B cell (primary cell): ENCODE measurements around the gene QSOX2.

ENCODE experiments used
- EZH2 ChIP-seq: IDR thresholded peaks from 2 replicates; pipeline ENCODE4 v1.6.1; 2012; ENCODE audit warnings: borderline replicate concordance, low read depth, mild to moderate bottlenecking, moderate library complexity, low read length; ENCODE audit not compliant: insufficient read depth, poor library complexity, severe bottlenecking
- TF ChIP-seq, protein P1 (sequence below): fragments of 200-600 bp; IDR thresholded peaks from one replicate; pipeline ENCODE4 v1.8.0; 2022; ENCODE audit warnings: antibody characterized with exemption, mild to moderate bottlenecking

DNA sequence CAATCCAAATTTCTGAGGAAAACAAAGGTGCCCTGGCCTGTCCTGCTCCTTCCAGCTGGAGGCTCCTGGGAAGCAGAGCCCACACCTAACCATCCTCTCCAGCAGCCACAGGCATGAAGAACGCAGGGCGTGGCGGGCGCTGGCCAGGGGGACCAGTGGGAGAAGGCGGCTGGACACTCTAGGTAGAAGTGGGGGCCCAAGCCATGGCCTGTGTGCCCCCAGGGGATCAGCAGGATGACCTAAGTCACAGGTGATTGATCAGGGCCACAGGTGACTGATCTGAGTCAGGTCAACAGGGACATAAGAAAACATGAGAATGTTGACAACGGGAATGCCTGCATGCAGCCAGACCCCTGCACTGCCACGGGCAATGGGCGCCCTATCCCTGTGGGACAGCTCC is 3.4 kb downstream of the QSOX2 start:
- TF ChIP-seq, protein P1, sequence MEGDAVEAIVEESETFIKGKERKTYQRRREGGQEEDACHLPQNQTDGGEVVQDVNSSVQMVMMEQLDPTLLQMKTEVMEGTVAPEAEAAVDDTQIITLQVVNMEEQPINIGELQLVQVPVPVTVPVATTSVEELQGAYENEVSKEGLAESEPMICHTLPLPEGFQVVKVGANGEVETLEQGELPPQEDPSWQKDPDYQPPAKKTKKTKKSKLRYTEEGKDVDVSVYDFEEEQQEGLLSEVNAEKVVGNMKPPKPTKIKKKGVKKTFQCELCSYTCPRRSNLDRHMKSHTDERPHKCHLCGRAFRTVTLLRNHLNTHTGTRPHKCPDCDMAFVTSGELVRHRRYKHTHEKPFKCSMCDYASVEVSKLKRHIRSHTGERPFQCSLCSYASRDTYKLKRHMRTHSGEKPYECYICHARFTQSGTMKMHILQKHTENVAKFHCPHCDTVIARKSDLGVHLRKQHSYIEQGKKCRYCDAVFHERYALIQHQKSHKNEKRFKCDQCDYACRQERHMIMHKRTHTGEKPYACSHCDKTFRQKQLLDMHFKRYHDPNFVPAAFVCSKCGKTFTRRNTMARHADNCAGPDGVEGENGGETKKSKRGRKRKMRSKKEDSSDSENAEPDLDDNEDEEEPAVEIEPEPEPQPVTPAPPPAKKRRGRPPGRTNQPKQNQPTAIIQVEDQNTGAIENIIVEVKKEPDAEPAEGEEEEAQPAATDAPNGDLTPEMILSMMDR: no peak
- TF ChIP-seq EZH2: no peak
